Measurements from ENCODE around the gene TDRD7.

GRCh38 chr9:97438257-97438656 is 26.4 kb downstream of the TDRD7 start:
- TF ChIP-seq POLR2A (IDR thresholded peaks at IDR 0.05) (no peak), POLR2AphosphoS5 (IDR thresholded peaks at IDR 0.05) (no peak)
- TF ChIP-seq, protein P1, sequence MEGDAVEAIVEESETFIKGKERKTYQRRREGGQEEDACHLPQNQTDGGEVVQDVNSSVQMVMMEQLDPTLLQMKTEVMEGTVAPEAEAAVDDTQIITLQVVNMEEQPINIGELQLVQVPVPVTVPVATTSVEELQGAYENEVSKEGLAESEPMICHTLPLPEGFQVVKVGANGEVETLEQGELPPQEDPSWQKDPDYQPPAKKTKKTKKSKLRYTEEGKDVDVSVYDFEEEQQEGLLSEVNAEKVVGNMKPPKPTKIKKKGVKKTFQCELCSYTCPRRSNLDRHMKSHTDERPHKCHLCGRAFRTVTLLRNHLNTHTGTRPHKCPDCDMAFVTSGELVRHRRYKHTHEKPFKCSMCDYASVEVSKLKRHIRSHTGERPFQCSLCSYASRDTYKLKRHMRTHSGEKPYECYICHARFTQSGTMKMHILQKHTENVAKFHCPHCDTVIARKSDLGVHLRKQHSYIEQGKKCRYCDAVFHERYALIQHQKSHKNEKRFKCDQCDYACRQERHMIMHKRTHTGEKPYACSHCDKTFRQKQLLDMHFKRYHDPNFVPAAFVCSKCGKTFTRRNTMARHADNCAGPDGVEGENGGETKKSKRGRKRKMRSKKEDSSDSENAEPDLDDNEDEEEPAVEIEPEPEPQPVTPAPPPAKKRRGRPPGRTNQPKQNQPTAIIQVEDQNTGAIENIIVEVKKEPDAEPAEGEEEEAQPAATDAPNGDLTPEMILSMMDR (IDR thresholded peaks at IDR 0.05), result no peak

Data from prostate gland (tissue), 2 donors.